HEK293T (cell line): ENCODE data around the gene SLC43A2.

Experiments
- CTCF ChIA-PET: fragments of 350-600 bp; formaldehyde crosslinking; extraction: SDS; loops from one replicate; lab custom pipeline; 2021; ENCODE audit warnings: antibody characterized with exemption, inconsistent platforms; lab: Yijun Ruan, JAX
- POLR2A ChIA-PET: fragments of 350-600 bp; formaldehyde crosslinking; extraction: SDS; loops from one replicate; lab custom pipeline; 2020; ENCODE audit warnings: antibody characterized with exemption, inconsistent platforms; lab: Yijun Ruan, JAX
- DNase-seq: peaks from one replicate; pipeline ENCODE4 v3.0.0; 2012; ENCODE audit warnings: mixed read lengths; ENCODE audit errors: extremely low spot score
- ARNT ChIP-seq: fragments of 450-650 bp; IDR thresholded peaks from 2 replicates; pipeline ENCODE4 v1.6.1; 2017; ENCODE audit warnings: mild to moderate bottlenecking
- BHLHE40 ChIP-seq: fragments of 450-650 bp; IDR thresholded peaks from 2 replicates; pipeline ENCODE4 v1.6.1; 2016; ENCODE audit warnings: mild to moderate bottlenecking, moderate library complexity, borderline replicate concordance
- CTBP1 ChIP-seq: fragments of 450-650 bp; IDR thresholded peaks from 2 replicates; pipeline ENCODE4 v1.6.1; 2016; ENCODE audit warnings: borderline replicate concordance
- ELF4 ChIP-seq: fragments of 450-650 bp; IDR thresholded peaks from 2 replicates; pipeline ENCODE4 v1.6.1; 2017; ENCODE audit warnings: antibody characterized with exemption
- FOXA1 ChIP-seq: fragments of 450-650 bp; IDR thresholded peaks from 2 replicates; pipeline ENCODE4 v1.6.1; 2016; ENCODE audit warnings: mild to moderate bottlenecking
- FOXK2 ChIP-seq: fragments of 450-650 bp; IDR thresholded peaks from 2 replicates; pipeline ENCODE4 v1.6.1; 2016; ENCODE audit warnings: mild to moderate bottlenecking
- FOXM1 ChIP-seq: fragments of 450-650 bp; IDR thresholded peaks from 2 replicates; pipeline ENCODE4 v1.6.1; 2017; ENCODE audit warnings: mild to moderate bottlenecking, borderline replicate concordance
- HDGF ChIP-seq: fragments of 450-650 bp; IDR thresholded peaks from 2 replicates; pipeline ENCODE4 v1.6.1; 2017; ENCODE audit warnings: antibody characterized with exemption, borderline replicate concordance
- L3MBTL2 ChIP-seq: fragments of 450-650 bp; conservative IDR thresholded peaks from 2 replicates; pipeline ENCODE4 v1.6.1; 2016; ENCODE audit warnings: mild to moderate bottlenecking
- LEF1 ChIP-seq: fragments of 450-650 bp; IDR thresholded peaks from 2 replicates; pipeline ENCODE4 v1.6.1; 2017; ENCODE audit warnings: mild to moderate bottlenecking, borderline replicate concordance
- NFRKB ChIP-seq: fragments of 450-650 bp; IDR thresholded peaks from 2 replicates; pipeline ENCODE4 v1.6.1; 2016; ENCODE audit warnings: mild to moderate bottlenecking, moderate library complexity
- SP1 ChIP-seq: fragments of 450-650 bp; IDR thresholded peaks from 2 replicates; pipeline ENCODE4 v1.6.1; 2017
- SUZ12 ChIP-seq: fragments of 450-650 bp; IDR thresholded peaks from 2 replicates; pipeline ENCODE4 v1.6.1; 2016; ENCODE audit warnings: mild to moderate bottlenecking
- TARDBP ChIP-seq: fragments of 450-650 bp; IDR thresholded peaks from 2 replicates; pipeline ENCODE4 v1.6.1; 2016
- ZNF384 ChIP-seq: fragments of 450-650 bp; IDR thresholded peaks from 2 replicates; pipeline ENCODE4 v1.6.1; 2016
- TF ChIP-seq, protein P1 (sequence below): fragments of 450-650 bp; IDR thresholded peaks from 2 replicates; pipeline ENCODE4 v1.6.1; 2016

SLC43A2 gene

DNA sequence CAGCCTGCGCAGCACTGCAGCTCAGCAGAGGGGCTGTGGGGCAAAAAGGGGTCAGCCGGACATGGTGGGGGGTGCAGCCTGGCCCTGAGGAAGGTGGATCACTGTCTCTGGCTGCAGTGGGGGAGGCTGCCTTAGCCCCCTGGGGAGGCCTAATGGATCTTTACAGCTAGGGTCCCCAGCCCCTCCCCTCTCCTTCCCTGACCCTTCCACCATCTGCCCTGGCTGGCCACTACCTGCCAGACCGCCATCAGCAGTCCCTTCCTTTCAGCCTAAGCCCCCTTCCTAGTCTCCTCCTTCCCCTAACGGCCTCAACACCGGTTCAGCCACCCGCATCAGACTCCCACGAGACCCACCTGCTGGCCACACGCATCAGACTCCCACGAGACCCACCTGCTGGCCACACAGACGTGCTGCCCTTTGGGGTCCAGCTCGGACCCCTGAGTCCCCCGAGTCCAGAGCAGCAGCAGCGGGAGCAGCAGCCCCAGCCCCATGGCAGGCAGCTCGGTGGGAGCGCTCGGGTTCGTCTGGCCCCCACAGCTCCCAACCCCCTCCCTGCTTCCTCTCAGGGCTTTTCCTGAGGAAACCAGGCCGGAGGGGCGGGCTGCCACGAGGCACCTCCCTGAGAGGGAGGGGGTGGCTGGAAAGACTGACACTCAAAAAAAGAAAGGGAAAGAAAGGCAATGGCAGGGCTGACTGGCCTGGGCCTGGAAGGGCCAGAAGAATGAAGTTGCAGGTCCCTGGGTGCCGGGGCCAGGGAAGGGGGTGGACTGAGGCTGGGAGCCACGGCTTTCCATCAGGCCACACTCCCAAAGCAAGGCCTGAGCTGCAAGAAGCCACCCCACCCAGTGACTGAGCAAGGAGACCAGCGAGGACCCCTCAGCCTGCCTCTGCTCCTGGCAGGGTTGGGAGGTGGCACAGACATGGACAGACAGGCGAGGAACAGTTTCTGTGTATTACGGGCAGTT lies 16.9 kb upstream of the SLC43A2 start, which contains the start of gene SCARF1:
Gene SCARF1, minus strand, starts transcription at position 526 of the 965 bp plus-strand sequence. Its CDS starts 35 bp downstream, at position 491.
- ChIA-PET CTCF (interaction anchor here (0.7 to 0.9 kb wide), 2 partner anchors 15 to 71 kb away, joined by 3 to 4 read pairs; no protein-coding TSS in a partner anchor), POLR2A (no interaction called here)
- no peak for DNase-seq
- TF ChIP-seq ARNT (no peak), FOXM1 (no peak)

DNA sequence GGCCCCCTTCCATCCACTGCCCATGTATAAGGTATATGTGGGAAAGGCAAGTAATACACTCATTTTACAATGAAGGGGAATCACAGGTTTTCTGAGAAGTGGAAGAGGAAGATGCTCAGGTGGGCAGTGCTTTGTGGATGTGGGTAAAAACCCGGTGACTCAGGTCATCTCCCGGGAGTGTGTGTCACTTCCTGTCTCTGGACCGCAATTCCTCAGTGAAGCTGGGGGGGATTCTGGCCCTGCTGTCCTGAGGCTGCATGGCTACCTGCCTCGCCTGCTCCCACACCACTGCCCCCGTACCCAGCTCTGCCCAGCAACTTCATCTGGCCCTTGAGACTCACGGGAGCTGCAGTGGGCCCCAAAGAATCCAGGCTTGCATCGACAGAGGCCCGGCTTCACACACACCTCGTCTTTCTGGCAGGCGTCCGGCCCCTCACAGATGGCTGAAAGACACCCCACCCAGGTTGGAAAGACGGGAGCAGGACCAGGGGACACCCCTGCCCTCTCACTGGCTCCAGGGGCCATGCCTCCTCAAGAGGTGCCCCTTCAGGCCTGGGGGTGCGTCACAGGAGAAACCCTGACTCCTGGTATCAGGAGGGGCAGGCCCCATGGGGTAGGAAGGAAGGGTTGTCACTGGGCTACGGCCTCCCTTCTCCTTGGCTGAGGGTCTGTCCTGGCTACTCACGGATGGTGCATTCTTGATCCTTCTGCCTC lies 16.0 kb upstream of the SLC43A2 start:
- ChIA-PET POLR2A (no interaction called here), CTCF (no interaction called here)
- TF ChIP-seq TARDBP (no peak), SP1 (no peak), SUZ12 (no peak), BHLHE40 (no peak), NFRKB (no peak), ELF4 (no peak), ARNT (no peak), L3MBTL2 (no peak), LEF1 (no peak), FOXK2 (no peak), CTBP1 (no peak)
- TF ChIP-seq, protein P1, sequence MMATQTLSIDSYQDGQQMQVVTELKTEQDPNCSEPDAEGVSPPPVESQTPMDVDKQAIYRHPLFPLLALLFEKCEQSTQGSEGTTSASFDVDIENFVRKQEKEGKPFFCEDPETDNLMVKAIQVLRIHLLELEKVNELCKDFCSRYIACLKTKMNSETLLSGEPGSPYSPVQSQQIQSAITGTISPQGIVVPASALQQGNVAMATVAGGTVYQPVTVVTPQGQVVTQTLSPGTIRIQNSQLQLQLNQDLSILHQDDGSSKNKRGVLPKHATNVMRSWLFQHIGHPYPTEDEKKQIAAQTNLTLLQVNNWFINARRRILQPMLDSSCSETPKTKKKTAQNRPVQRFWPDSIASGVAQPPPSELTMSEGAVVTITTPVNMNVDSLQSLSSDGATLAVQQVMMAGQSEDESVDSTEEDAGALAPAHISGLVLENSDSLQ: no peak
- no peak for DNase-seq

DNA sequence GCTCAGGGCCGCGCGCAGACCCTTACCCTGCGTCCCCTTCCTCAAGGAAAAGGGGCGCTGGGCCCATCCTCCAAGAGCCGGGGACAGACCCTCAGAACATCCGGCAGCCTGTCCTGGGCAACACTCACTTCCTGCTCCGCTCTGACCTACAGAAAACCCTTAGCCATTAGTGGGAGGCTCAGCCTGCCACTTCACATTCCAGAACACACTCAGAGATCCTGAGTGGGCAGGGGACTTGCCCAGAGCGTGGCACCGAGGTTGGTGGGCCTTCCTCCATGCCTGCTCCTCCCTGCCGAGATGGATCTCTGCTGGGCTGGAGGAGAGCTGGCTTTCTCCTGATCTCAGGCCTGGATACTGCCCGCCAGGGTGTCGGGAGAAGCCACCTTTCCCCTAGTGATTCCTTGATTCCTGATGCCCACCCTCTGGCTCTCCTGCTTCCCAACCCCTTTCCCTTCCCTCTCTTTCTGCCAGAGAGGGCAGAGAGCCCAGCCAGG lies 15.4 kb upstream of the SLC43A2 start:
- CTCF ChIA-PET: no interaction called here

DNA sequence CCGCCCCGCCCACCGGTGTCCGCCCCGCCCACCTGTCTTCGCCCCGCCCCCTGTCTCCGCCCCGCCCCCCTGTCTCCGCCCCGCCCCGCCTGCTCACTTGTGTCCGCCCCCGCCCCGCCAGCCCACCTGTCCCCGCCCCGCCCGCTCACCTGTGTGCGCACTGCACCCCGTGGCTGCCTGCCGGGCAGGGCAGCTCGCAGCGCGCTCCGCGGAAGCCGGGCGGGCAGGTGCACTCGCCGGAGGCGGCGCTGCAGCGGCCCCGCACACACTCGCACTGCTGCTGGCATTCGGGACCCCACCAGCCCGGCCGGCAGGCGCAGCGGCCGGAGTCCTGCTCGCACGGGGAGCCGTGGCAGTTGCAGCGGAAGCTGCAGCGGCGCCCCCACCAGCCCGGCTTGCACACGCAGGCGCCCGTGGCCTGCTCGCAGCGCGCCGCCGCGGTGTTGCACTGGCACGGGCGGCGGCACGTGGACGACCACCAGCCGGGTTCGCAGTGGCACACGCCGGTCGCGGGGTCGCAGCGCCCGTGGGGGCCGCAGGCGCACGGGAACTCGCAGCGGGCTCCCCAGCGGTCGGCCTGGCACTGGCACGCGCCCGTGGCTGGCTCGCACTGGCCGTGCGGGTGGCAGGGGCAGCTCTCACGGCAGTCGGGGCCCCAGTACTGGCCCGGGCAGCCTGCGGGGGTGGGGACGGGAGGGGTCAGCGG lies 14.8 kb upstream of the SLC43A2 start:
- ChIA-PET CTCF (no interaction called here), POLR2A (no interaction called here)
- TF ChIP-seq, protein P1: no peak
- TF ChIP-seq ARNT: 0 out of 2 replicates have a peak, but pooled peaks have one; percentile 5
- no peak for TF ChIP-seq TARDBP
- TF ChIP-seq CTBP1: no peak
- DNase-seq: peak; percentile 73

More for the DNA sequence above, 15.4 kb upstream of the SLC43A2 start:
- DNase-seq: no peak
- POLR2A ChIA-PET: no interaction called here
- TF ChIP-seq TARDBP (no peak), L3MBTL2 (no peak), ZNF384 (no peak), ELF4 (no peak), CTBP1 (no peak), SP1 (no peak), FOXK2 (no peak), ARNT (no peak), BHLHE40 (no peak), NFRKB (no peak), HDGF (no peak)

DNA sequence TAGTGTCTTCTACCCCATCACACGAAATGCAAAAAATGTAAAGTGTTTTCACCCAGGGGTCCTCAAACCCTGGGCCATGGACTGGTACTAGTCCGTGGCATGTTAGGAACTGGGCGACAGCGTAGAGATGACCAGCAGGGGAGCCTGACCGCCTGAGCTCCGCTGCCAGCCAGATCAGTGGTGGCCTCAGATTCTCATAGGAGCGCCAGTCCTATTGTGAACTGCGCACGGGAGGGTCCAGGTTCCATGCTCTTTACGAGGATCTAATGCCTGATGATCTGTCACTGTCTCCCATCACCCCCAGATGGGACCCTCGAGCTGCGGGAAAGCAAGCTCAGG lies 12.4 kb upstream of the SLC43A2 start:
- ChIA-PET CTCF (interaction anchor here (0.7 to 1.1 kb wide), 2 partner anchors 63 to 67 kb away, joined by 3 read pairs; no protein-coding TSS in a partner anchor), POLR2A (interaction anchor here (1.0 kb wide), 1 partner anchor 75 kb away, joined by 3 read pairs; no protein-coding TSS in a partner anchor)
- no peak for DNase-seq

DNA sequence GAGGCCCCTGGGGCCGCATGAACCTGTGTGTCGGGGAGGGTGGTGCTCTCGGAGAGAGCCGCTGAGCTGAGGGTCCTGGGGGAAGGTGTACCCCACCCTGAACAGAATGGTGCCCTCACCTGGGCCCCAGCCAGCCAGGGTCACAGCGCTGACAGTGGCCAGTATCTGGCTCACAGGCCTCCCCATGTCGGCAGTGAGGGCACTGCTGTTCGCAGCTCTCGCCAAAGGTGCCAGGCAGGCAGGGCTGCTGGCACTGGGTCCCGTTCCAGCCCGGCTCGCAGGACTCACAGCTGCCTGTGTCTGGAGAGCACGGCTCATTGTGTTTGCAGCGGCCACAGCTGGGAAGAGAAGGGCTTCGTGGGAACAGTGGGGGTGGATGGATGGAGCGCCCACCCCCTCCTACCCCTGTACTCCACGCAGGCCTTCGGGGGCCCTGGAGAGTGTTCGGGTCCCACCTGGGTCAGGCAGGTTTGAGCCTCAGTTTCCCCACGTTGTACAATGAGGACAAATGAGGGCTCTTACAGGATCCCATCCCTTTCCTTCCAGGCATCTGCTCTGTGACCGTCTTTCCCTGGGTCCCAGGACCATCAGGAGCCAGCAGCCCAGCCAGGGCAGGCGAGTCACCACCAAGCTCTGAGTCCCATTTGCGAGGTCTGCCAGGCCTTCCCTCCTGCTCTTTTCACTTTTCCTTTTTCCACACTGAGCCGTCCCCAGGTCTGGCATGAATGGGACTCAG lies 11.9 kb upstream of the SLC43A2 start:
- POLR2A ChIA-PET: interaction anchor here (1.0 kb wide), 1 partner anchor 76 kb away, joined by 3 read pairs; no protein-coding TSS in a partner anchor
- CTCF ChIA-PET: interaction anchor here (0.7 to 1.1 kb wide), 3 partner anchors 9 to 66 kb away, joined by 3 to 4 read pairs (median 3); partner anchors contain the start of gene RILP
- TF ChIP-seq HDGF (no peak), FOXM1 (no peak), FOXA1 (no peak), ZNF384 (no peak), LEF1 (no peak), FOXK2 (no peak), SUZ12 (no peak), BHLHE40 (no peak), SP1 (no peak), L3MBTL2 (no peak), CTBP1 (no peak), ARNT (no peak), TARDBP (no peak), ELF4 (no peak), NFRKB (no peak)
- TF ChIP-seq, protein P1: no peak
- no peak for DNase-seq

More for the DNA sequence above, 12.4 kb upstream of the SLC43A2 start:
- no peak for TF ChIP-seq FOXM1
- no peak for TF ChIP-seq ELF4
- no peak for TF ChIP-seq ARNT
- no peak for TF ChIP-seq L3MBTL2
- no peak for TF ChIP-seq BHLHE40
